ENCODE data around the gene LCN12.

DNA sequence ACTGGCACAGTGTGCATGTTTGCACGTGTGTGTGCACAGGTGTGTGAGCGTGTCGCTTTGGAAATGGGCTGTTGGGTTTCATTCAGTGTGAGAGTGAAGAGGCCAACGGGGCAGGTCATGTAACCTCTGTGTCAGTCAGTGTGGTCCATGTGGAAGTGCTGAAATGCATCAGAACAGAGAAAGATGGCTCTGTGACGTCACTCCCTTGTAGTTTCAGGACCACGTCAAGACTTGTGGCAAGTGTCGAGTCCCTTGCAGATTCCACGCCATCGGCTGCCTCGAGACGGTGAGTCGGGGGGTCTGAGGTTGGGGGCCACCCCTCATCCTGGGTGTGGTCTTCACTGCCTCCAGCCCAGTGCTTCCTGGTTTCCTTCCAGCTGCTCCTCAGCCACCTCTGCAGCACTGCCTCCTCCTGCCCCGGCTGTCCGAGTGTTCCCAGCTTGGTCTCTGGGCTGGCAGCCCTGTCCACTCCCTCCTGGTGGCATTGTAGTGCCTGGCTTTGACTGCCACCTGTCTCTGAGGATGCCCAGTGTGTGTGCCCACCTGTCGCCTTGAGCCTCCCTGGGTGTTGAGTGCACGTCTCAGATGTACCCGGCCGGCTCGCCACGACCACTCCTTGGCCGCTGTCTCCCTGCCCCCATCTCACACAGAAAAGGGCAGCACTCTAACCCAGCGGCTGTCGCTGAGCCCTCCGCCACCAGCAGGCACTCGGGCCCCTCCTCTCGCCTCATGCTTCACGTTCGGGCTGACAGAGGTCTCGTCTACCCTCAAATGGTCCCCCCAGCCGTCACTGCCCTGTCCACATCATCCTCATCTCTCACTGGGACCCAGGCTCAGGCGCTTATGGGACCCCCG, 35.5 kb upstream of the LCN12 start:
- TF ChIP-seq EZH2 (IDR thresholded peaks at IDR 0.05; ENCODE audit: insufficient read depth, low read length), result no peak
- TF ChIP-seq, protein P1, sequence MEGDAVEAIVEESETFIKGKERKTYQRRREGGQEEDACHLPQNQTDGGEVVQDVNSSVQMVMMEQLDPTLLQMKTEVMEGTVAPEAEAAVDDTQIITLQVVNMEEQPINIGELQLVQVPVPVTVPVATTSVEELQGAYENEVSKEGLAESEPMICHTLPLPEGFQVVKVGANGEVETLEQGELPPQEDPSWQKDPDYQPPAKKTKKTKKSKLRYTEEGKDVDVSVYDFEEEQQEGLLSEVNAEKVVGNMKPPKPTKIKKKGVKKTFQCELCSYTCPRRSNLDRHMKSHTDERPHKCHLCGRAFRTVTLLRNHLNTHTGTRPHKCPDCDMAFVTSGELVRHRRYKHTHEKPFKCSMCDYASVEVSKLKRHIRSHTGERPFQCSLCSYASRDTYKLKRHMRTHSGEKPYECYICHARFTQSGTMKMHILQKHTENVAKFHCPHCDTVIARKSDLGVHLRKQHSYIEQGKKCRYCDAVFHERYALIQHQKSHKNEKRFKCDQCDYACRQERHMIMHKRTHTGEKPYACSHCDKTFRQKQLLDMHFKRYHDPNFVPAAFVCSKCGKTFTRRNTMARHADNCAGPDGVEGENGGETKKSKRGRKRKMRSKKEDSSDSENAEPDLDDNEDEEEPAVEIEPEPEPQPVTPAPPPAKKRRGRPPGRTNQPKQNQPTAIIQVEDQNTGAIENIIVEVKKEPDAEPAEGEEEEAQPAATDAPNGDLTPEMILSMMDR (IDR thresholded peaks at IDR 0.05; ENCODE audit: insufficient read depth, low read depth, low read length), result no peak

Measured in astrocyte (in vitro differentiated cells and primary cell).